Spinal cord (tissue), 10 donors: ENCODE data around the gene DDX17. TPM values are rescaled to one million over a fixed set of nuclear protein-coding genes. Genes with fewer than 3 reads are reported as not detected.

Source experiments
- DNase-seq, 6 donors: peaks; one replicate each; pipeline versions ENCODE4 v3.0.0 to v3.0.0-alpha.2; 2013 to 2015; ENCODE audit warnings: low spot score in 6 of 6, low read depth in 4 of 6
- H3K27ac ChIP-seq: one replicate; pipeline ENCODE4 v1.5.1; 2013; ENCODE audit warnings: low read depth, low read length, control low read depth
- H3K27me3 ChIP-seq: one replicate; pipeline ENCODE4 v1.6.1; 2013; ENCODE audit warnings: low read length; ENCODE audit not compliant: control insufficient read depth, insufficient read depth
- H3K36me3 ChIP-seq: one replicate; pipeline ENCODE4 v1.6.1; 2013; ENCODE audit warnings: low read length; ENCODE audit not compliant: control insufficient read depth, insufficient read depth
- H3K4me1 ChIP-seq: one replicate; pipeline ENCODE4 v1.6.1; 2013; ENCODE audit warnings: low read length; ENCODE audit not compliant: control insufficient read depth, insufficient read depth
- H3K4me3 ChIP-seq: one replicate; pipeline ENCODE4 v1.5.1; 2013; ENCODE audit warnings: low read depth, low read length, control low read depth
- H3K9me3 ChIP-seq: one replicate; pipeline ENCODE4 v1.6.1; 2013; ENCODE audit warnings: low read length; ENCODE audit not compliant: control insufficient read depth, insufficient read depth
- WGBS: methylation state at CpG from one replicate; pipeline ENCODE4 v1.1.5; 2013; ENCODE audit warnings: missing lambda C conversion rate; ENCODE audit not compliant: insufficient coverage; 5-methylcytosine and 5-hydroxymethylcytosine counted together
- polyA plus RNA-seq, 2 donors: library from polyadenylated mRNA; unstranded; fragments of 120-200 nt; gene quantifications; one replicate each; pipeline ENCODE4 v1.2.1, GENCODE V29; 2013; ENCODE audit not compliant: insufficient read length in 2 of 2
- total RNA-seq, 2 donors: library from RNA; depleted of rRNA in 1 of 2; stranded (reverse); fragments of 120-200 nt in 1 of 2; fragments of >200 nt in 1 of 2; gene quantifications; one replicate each; pipeline versions ENCODE4 v1.2.3 to v1.2.4, GENCODE V29; 2013 to 2014
- donor health status: healthy.

The DDX17 gene
- total and polyA plus RNA-seq, 4 donors = 546 to 606 (median 578) TPM

- peaks cover 2% of the 10 kb centered on the region for H3K36me3 ChIP-seq
- H3K4me1 ChIP-seq = peaks cover 29% of the 10 kb centered on the region
- H3K27me3 ChIP-seq = peaks cover 42% of the 10 kb centered on the region
- H3K4me3 ChIP-seq = no peak overlapping the region
- H3K9me3 ChIP-seq = no peaks in the 10 kb centered on the region
- H3K27ac ChIP-seq = no peak overlapping the region
- 34% methylated on average over 13 of the region's 25 CpGs for WGBS
- DNase-seq = peak in 2 of 6 donors; percentile 49 to 96
These were observed 53.6 kb downstream of the DDX17 start for GRCh38 chr22:38452373-38453065.

GRCh38 chr22:38451864-38452263 is 54.2 kb downstream of the DDX17 start:
- WGBS = 57% methylated on average over 4 of the region's 4 CpGs
- Histone ChIP-seq H3K27ac (no peak overlapping the region), H3K27me3 (peaks cover 42% of the 10 kb centered on the region), H3K4me3 (no peak overlapping the region), H3K36me3 (peaks cover 2% of the 10 kb centered on the region), H3K4me1 (peaks cover 28% of the 10 kb centered on the region), H3K9me3 (no peaks in the 10 kb centered on the region)
- no peak for DNase-seq

GRCh38 chr22:38451404-38451803 is 54.7 kb downstream of the DDX17 start:
- Histone ChIP-seq H3K27me3 (peaks cover 42% of the 10 kb centered on the region), H3K36me3 (peaks cover 2% of the 10 kb centered on the region), H3K4me3 (no peak overlapping the region), H3K9me3 (no peaks in the 10 kb centered on the region), H3K4me1 (peaks cover 24% of the 10 kb centered on the region), H3K27ac (no peak overlapping the region)
- no peak for DNase-seq
- WGBS = 79% methylated on average over 2 of the region's 2 CpGs

GRCh38 chr22:38450234-38450797 is 55.8 kb downstream of the DDX17 start:
- Histone ChIP-seq H3K27ac (no peak overlapping the region), H3K4me1 (peaks cover 22% of the 10 kb centered on the region), H3K36me3 (peaks cover 2% of the 10 kb centered on the region), H3K27me3 (peaks cover 42% of the 10 kb centered on the region), H3K9me3 (no peaks in the 10 kb centered on the region), H3K4me3 (no peak overlapping the region)
- WGBS = 59% methylated on average over 8 of the region's 11 CpGs
- no peak for DNase-seq

- DNase-seq = no peak
- Histone ChIP-seq H3K27me3 (peaks cover 41% of the 10 kb centered on the region), H3K9me3 (no peaks in the 10 kb centered on the region), H3K27ac (no peak overlapping the region), H3K36me3 (peaks cover 2% of the 10 kb centered on the region), H3K4me1 (peaks cover 22% of the 10 kb centered on the region), H3K4me3 (no peak overlapping the region)
- WGBS = 82% methylated on average over 11 of the region's 18 CpGs
These were observed 56.3 kb downstream of the DDX17 start for GRCh38 chr22:38449776-38450175.

GRCh38 chr22:38448945-38449745 is 57.0 kb downstream of the DDX17 start:
- Histone ChIP-seq H3K4me3 (no peak overlapping the region), H3K4me1 (peaks cover 18% of the 10 kb centered on the region), H3K27me3 (peaks cover 35% of the 10 kb centered on the region), H3K9me3 (no peaks in the 10 kb centered on the region), H3K27ac (no peak overlapping the region), H3K36me3 (peaks cover 2% of the 10 kb centered on the region)
- no peak for DNase-seq
- 76% methylated on average over 13 of the region's 14 CpGs for WGBS

- H3K27ac ChIP-seq = no peak overlapping the region
- peaks cover 2% of the 10 kb centered on the region for H3K36me3 ChIP-seq
- 36% methylated on average over 7 of the region's 9 CpGs for WGBS
- H3K9me3 ChIP-seq = no peaks in the 10 kb centered on the region
- DNase-seq = no peak
- no peak overlapping the region for H3K4me3 ChIP-seq
- peaks cover 6% of the 10 kb centered on the region for H3K4me1 ChIP-seq
- peaks cover 6% of the 10 kb centered on the region for H3K27me3 ChIP-seq
These were observed 60.0 kb downstream of the DDX17 start for GRCh38 chr22:38446018-38446601.

GRCh38 chr22:38444783-38445182 is 61.3 kb downstream of the DDX17 start:
- H3K36me3 ChIP-seq = peaks cover 2% of the 10 kb centered on the region
- no peak overlapping the region for H3K4me3 ChIP-seq
- no peak for DNase-seq
- 89% methylated on average over 10 of the region's 10 CpGs for WGBS
- H3K27me3 ChIP-seq = no peaks in the 10 kb centered on the region
- H3K27ac ChIP-seq = no peak overlapping the region
- H3K4me1 ChIP-seq = peaks cover 6% of the 10 kb centered on the region
- H3K9me3 ChIP-seq = no peaks in the 10 kb centered on the region

GRCh38 chr22:38443628-38444521 is 62.2 kb downstream of the DDX17 start:
- Histone ChIP-seq H3K27ac (no peak overlapping the region), H3K4me3 (no peak overlapping the region), H3K27me3 (no peaks in the 10 kb centered on the region), H3K9me3 (no peaks in the 10 kb centered on the region), H3K36me3 (no peaks in the 10 kb centered on the region), H3K4me1 (peaks cover 6% of the 10 kb centered on the region)
- WGBS = 71% methylated on average over 21 of the region's 21 CpGs
- DNase-seq = no peak
